Stimulated activated CD8-positive, alpha-beta memory T cell treated with anti-CD3 and anti-CD28 coated beads, Interleukin-15, amount 100 ng/mL, for 48 hours (primary cell): ENCODE data around the gene ABHD3.
"Not testable (repeated sequence)": the region's sequence is repeated elsewhere in the genome, so short reads cannot be mapped to it uniquely, and the experiment has no call there.

Source experiments
- DNase-seq, 2 donors: peaks; one replicate each; pipeline ENCODE4 v3.0.0-alpha.2; 2020; ENCODE audit warnings: low read depth in 2 of 2

The ABHD3 gene

GRCh38 chr18:21650311-21650710 lies 54.3 kb downstream of the ABHD3 start:
- DNase-seq, result no peak

GRCh38 chr18:21640375-21640774 lies 64.2 kb downstream of the ABHD3 start:
- DNase-seq, result not testable (repeated sequence)

- DNase-seq, result no peak
These were observed 65.8 kb downstream of the ABHD3 start for GRCh38 chr18:21638822-21639221.

- no peak for DNase-seq
These were observed 67.8 kb downstream of the ABHD3 start for GRCh38 chr18:21636769-21637168.

- no peak for DNase-seq
These were observed 69.9 kb downstream of the ABHD3 start for GRCh38 chr18:21634588-21635199.

GRCh38 chr18:21632393-21632792 lies 72.2 kb downstream of the ABHD3 start:
- no peak for DNase-seq

- DNase-seq, result no peak
These were observed 75.3 kb downstream of the ABHD3 start for GRCh38 chr18:21629089-21629832.

GRCh38 chr18:21621640-21622039 lies 82.9 kb downstream of the ABHD3 start:
- DNase-seq, result not testable (repeated sequence)

GRCh38 chr18:21612125-21613039 lies 92.2 kb downstream of the ABHD3 start, which contains the start of gene SNRPD1:
TSS of gene SNRPD1 (plus strand) at chr18:21612314. CDS start at chr18:21612430, 116 bp downstream.
- DNase-seq, result peak; percentile 84 to 87

GRCh38 chr18:21611401-21612124 lies 93.0 kb downstream of the ABHD3 start:
- not testable (repeated sequence) for DNase-seq

GRCh38 chr18:21605213-21605612 lies 99.4 kb downstream of the ABHD3 start:
- DNase-seq, result no peak

GRCh38 chr18:21604671-21605070 lies 99.9 kb downstream of the ABHD3 start:
- DNase-seq, result no peak

- no peak for DNase-seq
These were observed 102.3 kb downstream of the ABHD3 start for GRCh38 chr18:21602299-21602587.
